ENCODE results near the gene DYNLT3. TPM values are rescaled to one million over a fixed set of nuclear protein-coding genes. Genes with fewer than 3 reads are reported as not detected.
A peak's percentile ranks its signal among the peaks of the same experiment; 100 is the strongest.

Gene DYNLT3
- total and polyA plus RNA-seq, 12 donors = 10.2 to 27.6 (median 21.0) TPM

GRCh38 chrX:37846558-37846933, 825 bp downstream of the DYNLT3 start:
- TF ChIP-seq CTCF (IDR thresholded peaks at IDR 0.05) = no peak
- ATAC-seq (no peak), DNase-seq (no peak)
- Histone ChIP-seq H3K4me3 (peak overlapping the region in 9 of 10 donors; percentile 68 to 86 (median 79)), H3K36me3 (peaks cover 0 to 4% (median 0%) of the 10 kb centered on the region in 9 donors), H3K4me1 (peaks cover 0 to 19% (median 0%) of the 10 kb centered on the region in 9 donors), H3K27me3 (peaks cover 0 to 18% (median 0%) of the 10 kb centered on the region in 7 donors), H3K27ac (peak overlapping the region in 9 of 10 donors; percentile 68 to 92 (median 86)), H3K9me3 (no peaks in the 10 kb centered on the region)
- WGBS, 2 donors = 16 to 26% methylated on average over 1 of the region's 1 CpG
- intact Hi-C loops (cut with DNase I) = no loop called here

GRCh38 chrX:37846141-37846540, 1.2 kb downstream of the DYNLT3 start:
- ATAC-seq = no peak
- H3K27ac ChIP-seq = peak overlapping the region in 1 of 10 donors; percentile 85
- H3K9me3 ChIP-seq = no peaks in the 10 kb centered on the region
- TF ChIP-seq CTCF (IDR thresholded peaks at IDR 0.05) = no peak
- intact Hi-C loops (cut with DNase I) = no loop called here
- 76 to 88% methylated on average over 3 of the region's 3 CpGs for WGBS, 2 donors
- H3K4me1 ChIP-seq = peaks cover 0 to 19% (median 0%) of the 10 kb centered on the region in 9 donors
- peaks cover 0 to 8% (median 0%) of the 10 kb centered on the region in 9 donors for H3K36me3 ChIP-seq
- H3K27me3 ChIP-seq = peaks cover 0 to 18% (median 0%) of the 10 kb centered on the region in 7 donors
- H3K4me3 ChIP-seq = peak overlapping the region in 4 of 10 donors; percentile 70 to 86 (median 80)
- no peak for DNase-seq

- peaks cover 0 to 20% (median 0%) of the 10 kb centered on the region in 9 donors for H3K36me3 ChIP-seq
- H3K4me3 ChIP-seq = no peak overlapping the region
- no peak for TF ChIP-seq CTCF (IDR thresholded peaks at IDR 0.05)
- no peak overlapping the region for H3K27ac ChIP-seq
- intact Hi-C loops (cut with DNase I) = no loop called here
- no peak for DNase-seq
- H3K9me3 ChIP-seq = no peaks in the 10 kb centered on the region
- peaks cover 0 to 18% (median 0%) of the 10 kb centered on the region in 7 donors for H3K27me3 ChIP-seq
- no peak for ATAC-seq
- peaks cover 0 to 19% (median 0%) of the 10 kb centered on the region in 9 donors for H3K4me1 ChIP-seq
Observed at GRCh38 chrX:37844622-37845021, 2.7 kb downstream of the DYNLT3 start.

GRCh38 chrX:37840931-37841330, 6.4 kb downstream of the DYNLT3 start:
- ATAC-seq (no peak), DNase-seq (no peak)
- H3K36me3 ChIP-seq = peaks cover 0 to 48% (median 0%) of the 10 kb centered on the region in 9 donors
- no peak overlapping the region for H3K27ac ChIP-seq
- no peak overlapping the region for H3K4me3 ChIP-seq
- no peaks in the 10 kb centered on the region for H3K9me3 ChIP-seq
- intact Hi-C loops (cut with DNase I) = no loop called here
- H3K27me3 ChIP-seq = peaks cover 0 to 13% (median 0%) of the 10 kb centered on the region in 7 donors
- WGBS, 2 donors = 97 to 100% methylated on average over 3 of the region's 3 CpGs
- H3K4me1 ChIP-seq = peaks cover 0 to 4% (median 0%) of the 10 kb centered on the region in 9 donors
- no peak for TF ChIP-seq CTCF (IDR thresholded peaks at IDR 0.05)

Data from heart right ventricle (tissue), 16 donors.